ENCODE data around the gene ZBTB22.
"Not testable (repeated sequence)": the region's sequence is repeated elsewhere in the genome, so short reads cannot be mapped to it uniquely, and the experiment has no call there.

The ZBTB22 gene

GRCh38 chr6:33278810-33279209 lies 38.7 kb downstream of the ZBTB22 start:
- no peak for DNase-seq

DNA sequence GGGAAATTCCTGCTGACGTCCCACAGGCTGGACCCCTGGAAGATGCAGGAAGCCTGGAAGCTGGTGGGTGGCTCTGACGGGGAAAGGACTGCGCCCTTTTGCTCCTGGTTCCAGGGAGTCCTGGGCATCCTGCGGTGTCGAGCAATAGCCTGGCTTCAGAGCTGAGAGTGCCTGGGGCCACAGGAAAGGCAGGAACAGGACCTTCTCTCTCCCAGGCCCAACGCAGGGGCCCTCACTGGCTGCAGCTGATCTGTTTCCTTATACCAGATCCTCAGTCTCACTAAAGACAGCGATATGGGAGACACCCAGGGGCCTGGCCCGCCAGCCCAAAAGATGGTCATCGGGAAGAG lies 39.2 kb downstream of the ZBTB22 start:
- no peak for DNase-seq

DNA sequence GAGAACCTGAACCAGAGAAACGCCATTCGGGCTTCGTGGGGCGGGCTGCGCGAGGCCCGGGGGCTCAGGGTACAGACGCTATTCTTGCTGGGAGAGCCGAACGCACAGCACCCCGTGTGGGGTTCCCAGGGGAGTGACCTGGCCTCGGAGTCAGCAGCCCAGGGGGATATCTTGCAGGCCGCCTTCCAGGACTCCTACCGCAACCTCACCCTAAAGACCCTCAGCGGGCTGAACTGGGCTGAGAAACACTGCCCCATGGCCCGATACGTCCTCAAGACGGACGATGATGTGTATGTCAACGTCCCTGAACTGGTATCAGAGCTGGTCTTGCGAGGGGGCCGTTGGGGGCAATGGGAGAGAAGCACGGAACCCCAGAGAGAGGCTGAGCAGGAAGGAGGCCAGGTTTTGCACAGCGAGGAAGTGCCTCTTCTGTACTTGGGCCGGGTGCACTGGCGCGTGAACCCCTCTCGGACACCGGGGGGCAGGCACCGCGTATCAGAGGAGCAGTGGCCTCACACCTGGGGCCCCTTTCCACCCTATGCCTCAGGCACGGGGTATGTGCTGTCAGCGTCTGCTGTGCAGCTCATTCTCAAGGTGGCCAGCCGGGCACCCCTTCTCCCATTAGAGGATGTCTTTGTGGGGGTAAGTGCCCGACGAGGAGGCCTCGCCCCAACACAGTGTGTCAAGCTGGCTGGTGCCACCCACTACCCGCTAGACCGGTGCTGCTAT lies 39.7 kb downstream of the ZBTB22 start:
- DNase-seq = no peak

- DNase-seq = peak; percentile 49
Measured at GRCh38 chr6:33276864-33277662, 40.5 kb downstream of the ZBTB22 start, which contains the start of gene B3GALT4. B3GALT4 (plus strand) TSS chr6:33277123; CDS start chr6:33277420, 297 bp downstream.

- DNase-seq = no peak
Measured at GRCh38 chr6:33276581-33276863, 41.0 kb downstream of the ZBTB22 start.

GRCh38 chr6:33275795-33276580 lies 41.6 kb downstream of the ZBTB22 start:
- not testable (repeated sequence) for DNase-seq

GRCh38 chr6:33273924-33274902 lies 43.3 kb downstream of the ZBTB22 start:
- no peak for DNase-seq

- DNase-seq = no peak
Measured at GRCh38 chr6:33273129-33273923, 44.2 kb downstream of the ZBTB22 start.

GRCh38 chr6:33272275-33273128 lies 45.0 kb downstream of the ZBTB22 start:
- DNase-seq = no peak

GRCh38 chr6:33271468-33272274 lies 45.9 kb downstream of the ZBTB22 start, which contains the start of the genes RPS18 and VPS52:
RPS18 (plus strand) TSS chr6:33272075; CDS start chr6:33272120, 45 bp downstream.
VPS52 (minus strand) TSS chr6:33271876; CDS start chr6:33271675, 201 bp downstream.
- DNase-seq = peak; percentile 91

GRCh38 chr6:33271117-33271467 lies 46.5 kb downstream of the ZBTB22 start:
- DNase-seq = no peak

All from NCI-H1048 (cell line).